GM12878 (cell line): Measurements from ENCODE around the gene SPIN1. TPM values are rescaled to one million over a fixed set of nuclear protein-coding genes. Genes with fewer than 3 reads are reported as not detected.

Source experiments
- ATAC-seq: fragments of 200-7000 bp; cut with Tn5 transposase; 3 replicates; pipeline ENCODE4 v1.9.1; 2020; ENCODE audit warnings: mild to moderate bottlenecking, moderate library complexity
- BruUV-seq: library from RNA; stranded (reverse); fragments of 400-500 nt; replicated peaks from 2 replicates; lab custom pipeline; 2021; lab: Mats Ljungman, UMichigan
- CTCF ChIA-PET: fragments of 300-600 bp; sonication (Branson Sonifier 250); formaldehyde crosslinking; extraction: SDS; loops from one replicate; lab custom pipeline; 2021; ENCODE audit warnings: inconsistent platforms; lab: Yijun Ruan, JAX
- POLR2A ChIA-PET: fragments of 350-600 bp; formaldehyde crosslinking; extraction: SDS; loops from one replicate; lab custom pipeline; 2021; ENCODE audit warnings: inconsistent platforms; lab: Charles Lee
- RAD21 ChIA-PET: fragments of 300-600 bp; sonication (Branson Sonifier 250); formaldehyde crosslinking; loops from one replicate; lab custom pipeline; 2023; ENCODE audit warnings: antibody characterized with exemption; ENCODE audit not compliant: unreplicated experiment; lab: Charles Lee
- SMC1A ChIA-PET: fragments of 300-600 bp; sonication (Branson Sonifier 250); formaldehyde crosslinking; loops from one replicate; lab custom pipeline; 2023; ENCODE audit not compliant: unreplicated experiment, uncharacterized antibody; lab: Charles Lee
- DNase-seq: peaks from one replicate; pipeline ENCODE4 v3.0.0-alpha.2; 2011; ENCODE audit warnings: low read depth, low spot score
- FAIRE-seq: peaks from 3 replicates; lab custom pipeline; 2011; peaks lifted over from hg19 to GRCh38; lab: Jason Lieb, UNC
- H2AFZ ChIP-seq: 2 replicates; pipeline ENCODE4 v1.6.0; 2011; ENCODE audit warnings: low read depth, low read length, control low read depth; ENCODE audit not compliant: control insufficient read depth
- H3K27ac ChIP-seq: 2 replicates; pipeline ENCODE4 v1.5.1; 2011; ENCODE audit warnings: control low read depth; ENCODE audit not compliant: control insufficient read depth, insufficient read depth
- H3K27me3 ChIP-seq, 2 experiments: replicated peaks in 1 of 2; 2 replicates each; pipeline versions ENCODE4 v1.6.0 to v1.6.1; 2011; ENCODE audit warnings: low read length in 1 of 2; ENCODE audit not compliant: control insufficient read depth in 2 of 2, insufficient read depth in 2 of 2
- H3K36me3 ChIP-seq, 2 experiments: 2 replicates each; pipeline ENCODE4 v1.5.1; 2011; ENCODE audit warnings: low read length in 1 of 2; ENCODE audit not compliant: control insufficient read depth in 2 of 2, insufficient read depth in 2 of 2
- H3K4me1 ChIP-seq: 2 replicates; pipeline ENCODE4 v1.6.1; 2011; ENCODE audit warnings: mild to moderate bottlenecking, low read length, moderate library complexity, mixed read lengths; ENCODE audit not compliant: control insufficient read depth, insufficient read depth
- H3K4me2 ChIP-seq: 2 replicates; pipeline ENCODE4 v1.6.0; 2011; ENCODE audit warnings: control low read depth; ENCODE audit not compliant: control insufficient read depth, insufficient read depth
- H3K4me3 ChIP-seq: fragments of 200-600 bp; sonication (generic); 2 replicates; pipeline ENCODE4 v1.5.1; 2016
- H3K79me2 ChIP-seq: 2 replicates; pipeline ENCODE4 v1.6.0; 2011; ENCODE audit warnings: low read length; ENCODE audit not compliant: control insufficient read depth, insufficient read depth
- H3K9ac ChIP-seq: 2 replicates; pipeline ENCODE4 v1.8.0; 2011; ENCODE audit warnings: low read length, control low read depth, mixed read lengths; ENCODE audit not compliant: control insufficient read depth, insufficient read depth
- H3K9me3 ChIP-seq: replicated peaks from 3 replicates; pipeline ENCODE4 v1.5.1; 2011; ENCODE audit warnings: mild to moderate bottlenecking, low read length; ENCODE audit not compliant: control insufficient read depth, insufficient read depth
- H4K20me1 ChIP-seq: 2 replicates; pipeline ENCODE4 v1.6.0; 2011; ENCODE audit not compliant: control insufficient read depth, insufficient read depth
- ASH2L ChIP-seq: fragments of 300-600, 200-600 bp; sonication (generic); IDR thresholded peaks from 2 replicates; pipeline ENCODE4 v1.6.1; 2017; ENCODE audit warnings: low read depth, mild to moderate bottlenecking, borderline replicate concordance
- DPF2 ChIP-seq: fragments of 450-650 bp; IDR thresholded peaks from 2 replicates; pipeline ENCODE4 v1.6.1; 2017; ENCODE audit warnings: mild to moderate bottlenecking
- EP300 ChIP-seq, 2 experiments: fragments of 150-350 bp in 1 of 2; IDR thresholded peaks; 2 replicates each; pipeline ENCODE4 v1.6.1; 2011 to 2012; ENCODE audit warnings: low read depth in 2 of 2, low read length in 2 of 2, borderline replicate concordance in 1 of 2, improper control_type of control experiment in 1 of 2, inconsistent platforms in 1 of 2; ENCODE audit not compliant: control insufficient read depth in 1 of 2
- MTA2 ChIP-seq: fragments of 450-650 bp; IDR thresholded peaks from 2 replicates; pipeline ENCODE4 v1.6.1; 2016; ENCODE audit warnings: low read depth, mild to moderate bottlenecking, moderate library complexity
- NFYA ChIP-seq: IDR thresholded peaks from 2 replicates; pipeline ENCODE4 v1.6.1; 2011; ENCODE audit warnings: low read depth, mild to moderate bottlenecking, low read length, improper control_type of control experiment, borderline replicate concordance
- NFYB ChIP-seq: IDR thresholded peaks from 2 replicates; pipeline ENCODE4 v1.6.1; 2011; ENCODE audit warnings: low read depth, mild to moderate bottlenecking, low read length, improper control_type of control experiment, moderate library complexity; ENCODE audit not compliant: insufficient read depth
- WGBS: methylation state at CpG from one replicate; pipeline ENCODE4 v1.1.6; 2016; ENCODE audit warnings: low lambda C conversion rate; ENCODE audit not compliant: insufficient replicate concordance, insufficient coverage; ENCODE audit errors: missing lambda C conversion rate; 5-methylcytosine and 5-hydroxymethylcytosine counted together
- in situ Hi-C: fragments of 300-500 bp; cut with MboI; formaldehyde crosslinking; loops from 9 replicates; pipeline ENCODE4 v1.14.3; 2018; ENCODE audit warnings: mixed read lengths
- intact Hi-C: fragments of 100-400 bp; cut with micrococcal nuclease; formaldehyde crosslinking; loops from one replicate; pipeline ENCODE4 v1.14.2; 2022; ENCODE audit not compliant: unreplicated experiment
- polyA plus RNA-seq, 11 experiments: library from polyadenylated mRNA; depleted of rRNA in 4 of 11; unstranded in 6 of 11; stranded (reverse) in 5 of 11; fragments of >200 nt; fragmentation: Nextera tagmentation in 4 of 11; fragmentation: Illumina TruSeq in 1 of 11; extraction: Ambion mirVana in 4 of 11; extraction: Trizol in 1 of 11; gene quantifications; 1 replicate in 1 of 11; 2 replicates in 10 of 11; pipeline versions ENCODE4 v1.2.1 to v1.2.3, GENCODE V29; 2011 to 2016; ENCODE audit warnings: inconsistent platforms in 2 of 11, missing spikeins in 2 of 11, low read depth in 1 of 11
- total RNA-seq, 4 experiments: library from RNA; depleted of rRNA in 3 of 4; stranded (reverse); fragments of >200 nt in 3 of 4; fragmentation: Illumina TruSeq in 1 of 4; extraction: Trizol in 1 of 4; gene quantifications; 2 replicates each; pipeline versions ENCODE4 v1.2.1 to v1.2.3, GENCODE V29; 2013 to 2021
- TF ChIP-seq, protein P1 (sequence below): fragments of 450-650 bp; IDR thresholded peaks from 2 replicates; pipeline ENCODE4 v1.6.1; 2017; ENCODE audit warnings: borderline replicate concordance

The SPIN1 gene
- total and polyA plus RNA-seq, 10 of the 15 experiments (the other 5 are each of a cell fraction or from before 2014, with no cell fraction given) = 6.6 to 30.3 (median 17.1) TPM

DNA sequence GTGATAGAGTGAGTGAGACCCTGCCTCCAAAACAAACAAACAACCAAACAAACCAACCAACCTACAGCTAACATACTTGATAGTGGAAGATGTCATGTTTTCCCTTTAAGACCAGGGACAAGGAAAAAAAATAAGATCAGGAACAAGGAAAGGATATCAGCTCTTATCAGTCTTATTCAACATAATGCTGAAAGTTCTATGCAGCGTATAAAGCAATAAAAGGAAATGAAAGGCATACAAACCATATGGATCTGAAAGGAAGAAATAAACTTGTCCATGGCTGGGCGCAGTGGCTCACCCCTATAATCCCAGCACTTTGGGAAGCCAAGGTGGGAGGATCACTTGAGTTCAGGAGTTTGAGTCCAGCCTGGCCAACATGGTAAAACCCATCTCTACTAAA lies 23.5 kb upstream of the SPIN1 start:
- H3K36me3 ChIP-seq = no peaks in the 10 kb centered on the region
- RAD21 ChIA-PET = no interaction called here
- H3K79me2 ChIP-seq = no peaks in the 10 kb centered on the region
- no peak for FAIRE-seq
- no TSS peak for BruUV-seq
- intact Hi-C loops = no loop called here
- in situ Hi-C loops = no loop called here
- no peak for ATAC-seq
- no peak overlapping the region for H3K4me2 ChIP-seq
- SMC1A ChIA-PET = no interaction called here
- H3K27me3 ChIP-seq = no peaks in the 10 kb centered on the region
- H3K4me3 ChIP-seq = no peak overlapping the region
- CTCF ChIA-PET = no interaction called here
- H3K9me3 ChIP-seq = no peaks in the 10 kb centered on the region; the same call in 2 of the 3 replicates
- POLR2A ChIA-PET = no interaction called here
- no peaks in the 10 kb centered on the region for H4K20me1 ChIP-seq
- WGBS = 64% methylated on average over 2 of the region's 2 CpGs
- no peak overlapping the region for H3K27ac ChIP-seq
- no peak overlapping the region for H3K9ac ChIP-seq
- H3K4me1 ChIP-seq = no peaks in the 10 kb centered on the region
- DNase-seq = no peak
- TF ChIP-seq NFYB = no peak
- TF ChIP-seq EP300 (IDR thresholded peaks at IDR 0.05; ENCODE audit: borderline replicate concordance in 1 of 2, control insufficient read depth in 1 of 2, low read depth in 2 of 2, low read length in 2 of 2) = no peak
- TF ChIP-seq NFYA = no peak
- no peak for TF ChIP-seq ASH2L
- TF ChIP-seq, protein P1, sequence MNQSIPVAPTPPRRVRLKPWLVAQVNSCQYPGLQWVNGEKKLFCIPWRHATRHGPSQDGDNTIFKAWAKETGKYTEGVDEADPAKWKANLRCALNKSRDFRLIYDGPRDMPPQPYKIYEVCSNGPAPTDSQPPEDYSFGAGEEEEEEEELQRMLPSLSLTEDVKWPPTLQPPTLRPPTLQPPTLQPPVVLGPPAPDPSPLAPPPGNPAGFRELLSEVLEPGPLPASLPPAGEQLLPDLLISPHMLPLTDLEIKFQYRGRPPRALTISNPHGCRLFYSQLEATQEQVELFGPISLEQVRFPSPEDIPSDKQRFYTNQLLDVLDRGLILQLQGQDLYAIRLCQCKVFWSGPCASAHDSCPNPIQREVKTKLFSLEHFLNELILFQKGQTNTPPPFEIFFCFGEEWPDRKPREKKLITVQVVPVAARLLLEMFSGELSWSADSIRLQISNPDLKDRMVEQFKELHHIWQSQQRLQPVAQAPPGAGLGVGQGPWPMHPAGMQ = no peak
- no peak for TF ChIP-seq DPF2
- TF ChIP-seq, all 136 proteins: peak for 0
- H2AFZ ChIP-seq = no peak overlapping the region

DNA sequence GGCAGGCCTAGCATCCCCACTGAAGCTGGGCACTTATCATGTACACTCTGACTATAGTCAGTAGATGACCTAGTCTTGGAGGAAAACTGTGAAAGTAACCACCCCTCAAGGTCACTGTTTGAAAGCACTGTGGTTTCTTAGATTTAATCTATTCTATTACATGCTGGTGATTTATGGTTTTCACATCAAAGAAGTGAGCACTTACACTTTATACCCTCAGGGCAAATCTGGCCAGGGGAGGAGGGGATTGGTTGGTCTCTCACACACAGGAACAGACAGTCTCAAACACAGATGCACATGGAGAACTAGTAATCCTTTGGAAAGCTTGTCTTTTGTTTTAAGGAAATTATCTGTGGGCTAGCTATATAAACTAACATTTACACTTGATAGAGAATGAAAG lies 17.9 kb upstream of the SPIN1 start:
- Histone ChIP-seq H3K4me1 (no peaks in the 10 kb centered on the region), H4K20me1 (no peaks in the 10 kb centered on the region), H3K4me3 (no peak overlapping the region), H3K36me3 (no peaks in the 10 kb centered on the region), H3K79me2 (no peaks in the 10 kb centered on the region), H2AFZ (no peak overlapping the region), H3K27me3 (no peaks in the 10 kb centered on the region), H3K9ac (no peak overlapping the region), H3K4me2 (no peak overlapping the region), H3K9me3 (no peaks in the 10 kb centered on the region; the same call in 2 of the 3 replicates), H3K27ac (no peak overlapping the region)
- no TSS peak for BruUV-seq
- ATAC-seq = no peak
- ChIA-PET RAD21 (no interaction called here), POLR2A (no interaction called here), CTCF (no interaction called here), SMC1A (no interaction called here)
- DNase-seq = no peak
- in situ Hi-C loops = no loop called here
- TF ChIP-seq MTA2 = no peak
- intact Hi-C loops = no loop called here
- FAIRE-seq = no peak
